Glutamatergic neuron (in vitro differentiated cells): ENCODE measurements around the gene DNAI7. TPM values are rescaled to one million over a fixed set of nuclear protein-coding genes. Genes with fewer than 3 reads are reported as not detected.

ENCODE experiments used
- DNase-seq: peaks from one replicate; pipeline ENCODE4 v3.0.0; 2022
- H3K27ac Mint-ChIP-seq: one replicate; pipeline ENCODE4 v1.8.0; 2020; ENCODE audit warnings: mild to moderate bottlenecking, mixed read lengths, inconsistent platforms; ENCODE audit not compliant: unreplicated experiment
- H3K27me3 Mint-ChIP-seq: one replicate; pipeline ENCODE4 v1.8.0; 2020; ENCODE audit warnings: mild to moderate bottlenecking, moderate library complexity, mixed read lengths, inconsistent platforms; ENCODE audit not compliant: unreplicated experiment
- H3K36me3 Mint-ChIP-seq: one replicate; pipeline ENCODE4 v1.8.0; 2020; ENCODE audit warnings: mild to moderate bottlenecking, mixed read lengths, inconsistent platforms; ENCODE audit not compliant: unreplicated experiment
- H3K4me1 Mint-ChIP-seq: one replicate; pipeline ENCODE4 v1.8.0; 2020; ENCODE audit warnings: mild to moderate bottlenecking, low read depth, mixed read lengths, inconsistent platforms; ENCODE audit not compliant: unreplicated experiment
- H3K4me3 Mint-ChIP-seq: one replicate; pipeline ENCODE4 v1.8.0; 2020; ENCODE audit warnings: mild to moderate bottlenecking, mixed read lengths, inconsistent platforms; ENCODE audit not compliant: unreplicated experiment
- H3K9me3 Mint-ChIP-seq: one replicate; pipeline ENCODE4 v1.8.0; 2020; ENCODE audit warnings: mild to moderate bottlenecking, moderate library complexity, mixed read lengths, inconsistent platforms; ENCODE audit not compliant: unreplicated experiment
- total RNA-seq: library from RNA; stranded (reverse); fragmentation: NEBNext Ultra II Directional; extraction: Animal tissue kit (Norgen Biotek cat#: 25700); gene quantifications from one replicate; pipeline ENCODE4 v1.2.1, GENCODE V29; 2021; ENCODE audit not compliant: unreplicated experiment
- TF ChIP-seq, protein P1 (sequence below): fragments of 200-600 bp; sonication (generic); IDR thresholded peaks from one replicate; pipeline ENCODE4 v1.5.0; 2021; ENCODE audit not compliant: partially characterized antibody, unreplicated experiment

Gene DNAI7
- total RNA-seq, 1 donor from 2014 or later = 0.76 TPM

GRCh38 chr12:25186038-25186787, 8.7 kb downstream of the DNAI7 start:
- H3K27ac Mint-ChIP-seq = no peak overlapping the region
- no peak for DNase-seq
- no peak overlapping the region for H3K4me3 Mint-ChIP-seq
- no peaks in the 10 kb centered on the region for H3K36me3 Mint-ChIP-seq
- no peaks in the 10 kb centered on the region for H3K9me3 Mint-ChIP-seq
- no peaks in the 10 kb centered on the region for H3K27me3 Mint-ChIP-seq
- H3K4me1 Mint-ChIP-seq = no peaks in the 10 kb centered on the region
- TF ChIP-seq, protein P1, sequence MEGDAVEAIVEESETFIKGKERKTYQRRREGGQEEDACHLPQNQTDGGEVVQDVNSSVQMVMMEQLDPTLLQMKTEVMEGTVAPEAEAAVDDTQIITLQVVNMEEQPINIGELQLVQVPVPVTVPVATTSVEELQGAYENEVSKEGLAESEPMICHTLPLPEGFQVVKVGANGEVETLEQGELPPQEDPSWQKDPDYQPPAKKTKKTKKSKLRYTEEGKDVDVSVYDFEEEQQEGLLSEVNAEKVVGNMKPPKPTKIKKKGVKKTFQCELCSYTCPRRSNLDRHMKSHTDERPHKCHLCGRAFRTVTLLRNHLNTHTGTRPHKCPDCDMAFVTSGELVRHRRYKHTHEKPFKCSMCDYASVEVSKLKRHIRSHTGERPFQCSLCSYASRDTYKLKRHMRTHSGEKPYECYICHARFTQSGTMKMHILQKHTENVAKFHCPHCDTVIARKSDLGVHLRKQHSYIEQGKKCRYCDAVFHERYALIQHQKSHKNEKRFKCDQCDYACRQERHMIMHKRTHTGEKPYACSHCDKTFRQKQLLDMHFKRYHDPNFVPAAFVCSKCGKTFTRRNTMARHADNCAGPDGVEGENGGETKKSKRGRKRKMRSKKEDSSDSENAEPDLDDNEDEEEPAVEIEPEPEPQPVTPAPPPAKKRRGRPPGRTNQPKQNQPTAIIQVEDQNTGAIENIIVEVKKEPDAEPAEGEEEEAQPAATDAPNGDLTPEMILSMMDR = no peak

DNA sequence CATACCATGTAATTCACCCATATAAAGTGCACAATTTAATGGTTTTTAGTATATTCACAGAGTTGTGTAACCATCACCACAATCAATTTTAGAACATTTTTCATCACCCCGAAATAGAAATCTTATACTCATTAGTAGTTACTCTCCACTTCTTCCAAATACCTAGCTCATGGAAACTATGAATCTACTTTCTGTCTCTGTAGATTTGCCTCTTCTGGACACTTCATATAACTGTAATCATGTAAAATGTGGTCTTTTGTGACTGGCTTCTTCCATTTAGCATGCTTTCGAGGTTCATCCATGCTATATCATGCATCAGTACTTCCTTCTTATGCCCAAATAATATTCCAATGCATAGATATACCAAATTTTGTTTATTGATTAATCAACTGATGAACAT, 10.8 kb downstream of the DNAI7 start:
- no peak overlapping the region for H3K4me3 Mint-ChIP-seq
- no peak for DNase-seq
- H3K4me1 Mint-ChIP-seq = no peaks in the 10 kb centered on the region
- H3K27me3 Mint-ChIP-seq = no peaks in the 10 kb centered on the region
- no peak overlapping the region for H3K27ac Mint-ChIP-seq
- TF ChIP-seq, protein P1 = no peak
- H3K36me3 Mint-ChIP-seq = no peaks in the 10 kb centered on the region
- H3K9me3 Mint-ChIP-seq = no peaks in the 10 kb centered on the region

GRCh38 chr12:25182765-25183164, 12.2 kb downstream of the DNAI7 start:
- TF ChIP-seq, protein P1 = no peak
- no peaks in the 10 kb centered on the region for H3K9me3 Mint-ChIP-seq
- no peaks in the 10 kb centered on the region for H3K27me3 Mint-ChIP-seq
- H3K36me3 Mint-ChIP-seq = no peaks in the 10 kb centered on the region
- no peak for DNase-seq
- no peak overlapping the region for H3K27ac Mint-ChIP-seq
- no peak overlapping the region for H3K4me3 Mint-ChIP-seq
- no peaks in the 10 kb centered on the region for H3K4me1 Mint-ChIP-seq

- TF ChIP-seq, protein P1 = no peak
- no peaks in the 10 kb centered on the region for H3K4me1 Mint-ChIP-seq
- peaks cover 2% of the 10 kb centered on the region for H3K9me3 Mint-ChIP-seq
- H3K36me3 Mint-ChIP-seq = no peaks in the 10 kb centered on the region
- no peak overlapping the region for H3K4me3 Mint-ChIP-seq
- H3K27ac Mint-ChIP-seq = no peak overlapping the region
- H3K27me3 Mint-ChIP-seq = no peaks in the 10 kb centered on the region
- DNase-seq = no peak
These were observed 32.1 kb downstream of the DNAI7 start for GRCh38 chr12:25162866-25163265.

- DNase-seq = no peak
- TF ChIP-seq, protein P1 = no peak
- Mint-ChIP-seq H3K9me3 (peaks cover 4% of the 10 kb centered on the region), H3K27ac (no peak overlapping the region), H3K36me3 (no peaks in the 10 kb centered on the region), H3K4me3 (no peak overlapping the region), H3K27me3 (no peaks in the 10 kb centered on the region), H3K4me1 (no peaks in the 10 kb centered on the region)
These were observed 38.9 kb downstream of the DNAI7 start for GRCh38 chr12:25156061-25156460.
